Neural cell (in vitro differentiated cells): ENCODE data around the gene GOT1.

Source experiments
- EP300 ChIP-seq: fragments of 450-650 bp; conservative IDR thresholded peaks from 2 replicates; pipeline ENCODE4 v1.6.1; 2014; ENCODE audit warnings: antibody characterized with exemption, mild to moderate bottlenecking, moderate library complexity; ENCODE audit not compliant: poor library complexity, severe bottlenecking
- EZH2 ChIP-seq: fragments of 200-600, 300-800 bp; shearing (Covaris generic), sonication (generic); IDR thresholded peaks from 2 replicates; pipeline ENCODE4 v1.6.1; 2014; ENCODE audit warnings: antibody characterized with exemption, low read length, borderline replicate concordance, mild to moderate bottlenecking; ENCODE audit not compliant: insufficient read depth, poor library complexity, severe bottlenecking
- MXI1 ChIP-seq: fragments of 450-650 bp; conservative IDR thresholded peaks from 2 replicates; pipeline ENCODE4 v1.6.1; 2014; ENCODE audit warnings: antibody characterized with exemption, mild to moderate bottlenecking; ENCODE audit not compliant: poor library complexity, severe bottlenecking
- POLR2AphosphoS5 ChIP-seq: IDR thresholded peaks from 2 replicates; pipeline ENCODE4 v1.6.1; 2012
- RAD21 ChIP-seq: fragments of 450-650 bp; conservative IDR thresholded peaks from 2 replicates; pipeline ENCODE4 v1.6.1; 2014; ENCODE audit warnings: antibody characterized with exemption, mild to moderate bottlenecking, moderate library complexity
- REST ChIP-seq: IDR thresholded peaks from 2 replicates; pipeline ENCODE4 v1.6.1; 2012; ENCODE audit warnings: borderline replicate concordance
- SMC3 ChIP-seq: fragments of 450-650 bp; conservative IDR thresholded peaks from 2 replicates; pipeline ENCODE4 v1.6.1; 2014; ENCODE audit warnings: antibody characterized with exemption, mild to moderate bottlenecking, moderate library complexity; ENCODE audit not compliant: poor library complexity
- TAF1 ChIP-seq: IDR thresholded peaks from 2 replicates; pipeline ENCODE4 v1.6.1; 2012; ENCODE audit warnings: low read depth
- TF ChIP-seq, protein P1 (sequence below): fragments of 450-650 bp; IDR thresholded peaks from 2 replicates; pipeline ENCODE4 v1.5.1; 2014; ENCODE audit warnings: antibody characterized with exemption, mild to moderate bottlenecking, moderate library complexity; ENCODE audit not compliant: poor library complexity, severe bottlenecking

GRCh38 chr10:99374972-99375371 is 55.5 kb downstream of the GOT1 start:
- TF ChIP-seq RAD21 (no peak), TAF1 (no peak), REST (no peak), SMC3 (no peak), EZH2 (no peak), MXI1 (no peak), POLR2AphosphoS5 (no peak), EP300 (no peak)
- TF ChIP-seq, protein P1, sequence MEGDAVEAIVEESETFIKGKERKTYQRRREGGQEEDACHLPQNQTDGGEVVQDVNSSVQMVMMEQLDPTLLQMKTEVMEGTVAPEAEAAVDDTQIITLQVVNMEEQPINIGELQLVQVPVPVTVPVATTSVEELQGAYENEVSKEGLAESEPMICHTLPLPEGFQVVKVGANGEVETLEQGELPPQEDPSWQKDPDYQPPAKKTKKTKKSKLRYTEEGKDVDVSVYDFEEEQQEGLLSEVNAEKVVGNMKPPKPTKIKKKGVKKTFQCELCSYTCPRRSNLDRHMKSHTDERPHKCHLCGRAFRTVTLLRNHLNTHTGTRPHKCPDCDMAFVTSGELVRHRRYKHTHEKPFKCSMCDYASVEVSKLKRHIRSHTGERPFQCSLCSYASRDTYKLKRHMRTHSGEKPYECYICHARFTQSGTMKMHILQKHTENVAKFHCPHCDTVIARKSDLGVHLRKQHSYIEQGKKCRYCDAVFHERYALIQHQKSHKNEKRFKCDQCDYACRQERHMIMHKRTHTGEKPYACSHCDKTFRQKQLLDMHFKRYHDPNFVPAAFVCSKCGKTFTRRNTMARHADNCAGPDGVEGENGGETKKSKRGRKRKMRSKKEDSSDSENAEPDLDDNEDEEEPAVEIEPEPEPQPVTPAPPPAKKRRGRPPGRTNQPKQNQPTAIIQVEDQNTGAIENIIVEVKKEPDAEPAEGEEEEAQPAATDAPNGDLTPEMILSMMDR, result no peak
